T-cell (primary cell): ENCODE measurements around the gene ELAVL4. TPM values are rescaled to one million over a fixed set of nuclear protein-coding genes. Genes with fewer than 3 reads are reported as not detected.

Source experiments
- ATAC-seq, 4 experiments: fragments of 200-7000 bp in 3 of 4; fragments of 150-1000 bp in 1 of 4; cut with Tn5 transposase; replicated peaks in 1 of 4; 1 replicate in 3 of 4; 2 replicates in 1 of 4; pipeline ENCODE4 v1.10.0; 2021; ENCODE audit warnings: moderate library complexity in 3 of 4, mild to moderate bottlenecking in 2 of 4, moderate number of reproducible peaks in 1 of 4
- CTCF ChIA-PET, 2 donors: fragments of 300-600 bp; sonication (Branson Sonifier 250); formaldehyde crosslinking; loops; one replicate each; lab custom pipeline; 2022; ENCODE audit warnings: antibody characterized with exemption in 2 of 2; lab: Charles Lee
- POLR2A ChIA-PET, 2 donors: fragments of 300-600 bp; sonication (Branson Sonifier 250); formaldehyde crosslinking; loops; one replicate each; lab custom pipeline; 2022; ENCODE audit warnings: antibody characterized with exemption in 2 of 2; lab: Charles Lee
- DNase-seq, 35 experiments: peaks; one replicate each; pipeline versions ENCODE4 v3.0.0 to v3.0.0-alpha.2; 2013 to 2023
- H3K27ac ChIP-seq: one replicate; pipeline ENCODE4 v1.5.1; 2013; ENCODE audit warnings: low read length
- H3K27me3 ChIP-seq, 2 experiments: replicated peaks in 1 of 2; 1 replicate in 1 of 2; 2 replicates in 1 of 2; pipeline versions ENCODE4 v1.6.1 to v1.7.0; 2013; ENCODE audit warnings: low read length in 1 of 2, mixed read lengths in 1 of 2; ENCODE audit not compliant: control insufficient read depth in 2 of 2, insufficient read depth in 2 of 2; ENCODE audit errors: extremely low read depth in 1 of 2
- H3K36me3 ChIP-seq, 2 donors: 1 replicate in 1 of 2; 2 replicates in 1 of 2; pipeline versions ENCODE4 v1.6.1 to v1.7.0; 2013; ENCODE audit warnings: low read length in 1 of 2; ENCODE audit not compliant: control insufficient read depth in 2 of 2, insufficient read depth in 1 of 2; ENCODE audit errors: extremely low read depth in 1 of 2
- H3K4me1 ChIP-seq, 2 experiments: 1 replicate in 1 of 2; 2 replicates in 1 of 2; pipeline versions ENCODE4 v1.6.1 to v1.7.0; 2013; ENCODE audit warnings: low read length in 2 of 2, mixed read lengths in 1 of 2; ENCODE audit not compliant: insufficient read depth in 2 of 2, control insufficient read depth in 1 of 2; ENCODE audit errors: extremely low read depth in 1 of 2
- H3K4me3 ChIP-seq, 2 donors: 1 replicate in 1 of 2; 2 replicates in 1 of 2; pipeline versions ENCODE4 v1.5.1 to v1.7.0; 2013; ENCODE audit warnings: mild to moderate bottlenecking in 2 of 2, low read length in 1 of 2, moderate library complexity in 1 of 2; ENCODE audit not compliant: control insufficient read depth in 1 of 2; ENCODE audit errors: extremely low read depth in 1 of 2
- H3K9me3 ChIP-seq: 2 replicates; pipeline ENCODE4 v1.7.0; 2013
- H3K27ac Mint-ChIP-seq, 2 donors: one replicate each; pipeline ENCODE4 v1.8.0; 2020 to 2021; ENCODE audit warnings: mild to moderate bottlenecking in 2 of 2, mixed read lengths in 2 of 2
- H3K27me3 Mint-ChIP-seq, 2 donors: one replicate each; pipeline ENCODE4 v1.8.0; 2021 to 2022; ENCODE audit warnings: mixed read lengths in 2 of 2
- H3K36me3 Mint-ChIP-seq: one replicate; pipeline ENCODE4 v1.8.0; 2021; ENCODE audit warnings: mixed read lengths
- H3K4me1 Mint-ChIP-seq, 3 donors: one replicate each; pipeline ENCODE4 v1.8.0; 2020 to 2022; ENCODE audit warnings: mixed read lengths in 3 of 3, mild to moderate bottlenecking in 1 of 3
- H3K4me3 Mint-ChIP-seq, 3 donors: one replicate each; pipeline ENCODE4 v1.8.0; 2020 to 2022; ENCODE audit warnings: mild to moderate bottlenecking in 3 of 3, mixed read lengths in 3 of 3, moderate library complexity in 3 of 3
- H3K9me3 Mint-ChIP-seq, 3 donors: one replicate each; pipeline ENCODE4 v1.8.0; 2020 to 2022; ENCODE audit warnings: mixed read lengths in 3 of 3
- WGBS: methylation state at CpG from one replicate; pipeline ENCODE4 v1.1.5; 2013; ENCODE audit warnings: missing lambda C conversion rate; ENCODE audit not compliant: insufficient coverage; 5-methylcytosine and 5-hydroxymethylcytosine counted together
- total RNA-seq, 35 experiments: library from RNA in 6 of 35; stranded (reverse) in 6 of 35; fragments of 120-200 nt in 1 of 35; gene quantifications; one replicate each; pipeline versions ENCODE4 v1.2.1 to v1.2.4 and lab custom pipeline; 2013 to 2026

The ELAVL4 gene
- total RNA-seq, 5 donors from 2014 or later (not counting 1 experiment from before 2014, with no cell fraction given): not detected

GRCh38 chr1:50084389-50084788 is 24.3 kb upstream of the ELAVL4 start:
- Histone ChIP-seq H3K36me3 (no peaks in the 10 kb centered on the region), H3K9me3 (no peaks in the 10 kb centered on the region), H3K27me3 (no peaks in the 10 kb centered on the region), H3K4me3 (no peak overlapping the region), H3K27ac (no peak overlapping the region), H3K4me1 (no peaks in the 10 kb centered on the region)
- Mint-ChIP-seq H3K27me3 (peaks cover 0 to 16% of the 10 kb centered on the region in 2 donors), H3K36me3 (no peaks in the 10 kb centered on the region), H3K27ac (no peak overlapping the region), H3K4me1 (no peaks in the 10 kb centered on the region), H3K9me3 (no peaks in the 10 kb centered on the region), H3K4me3 (no peak overlapping the region)
- ChIA-PET CTCF (no interaction called here), POLR2A (no interaction called here)
- WGBS: no CpG with 5 or more reads among the region's 1 CpG
- DNase-seq (no peak), ATAC-seq (no peak)

GRCh38 chr1:50091068-50091467 is 17.7 kb upstream of the ELAVL4 start:
- Mint-ChIP-seq H3K27me3 (peaks cover 0 to 23% of the 10 kb centered on the region in 2 donors), H3K27ac (no peak overlapping the region), H3K9me3 (no peaks in the 10 kb centered on the region), H3K4me3 (no peak overlapping the region), H3K36me3 (no peaks in the 10 kb centered on the region), H3K4me1 (no peaks in the 10 kb centered on the region)
- DNase-seq: no peak
- 100% methylated on average over 3 of the region's 9 CpGs for WGBS
- H3K36me3 ChIP-seq: no peaks in the 10 kb centered on the region
- no peaks in the 10 kb centered on the region for H3K4me1 ChIP-seq
- POLR2A ChIA-PET: no interaction called here
- no peaks in the 10 kb centered on the region for H3K27me3 ChIP-seq
- CTCF ChIA-PET: no interaction called here
- H3K27ac ChIP-seq: no peak overlapping the region
- no peaks in the 10 kb centered on the region for H3K9me3 ChIP-seq
- ATAC-seq: no peak
- no peak overlapping the region for H3K4me3 ChIP-seq

GRCh38 chr1:50095716-50096115 is 13.0 kb upstream of the ELAVL4 start:
- ChIA-PET POLR2A (no interaction called here), CTCF (interaction anchor here in 1 of 2 donors (0.6 kb wide), 1 partner anchor 102 kb away, joined by 6 read pairs; no protein-coding TSS in a partner anchor)
- Histone ChIP-seq H3K4me1 (no peaks in the 10 kb centered on the region), H3K4me3 (no peak overlapping the region), H3K27me3 (no peaks in the 10 kb centered on the region), H3K36me3 (no peaks in the 10 kb centered on the region), H3K27ac (no peak overlapping the region), H3K9me3 (no peaks in the 10 kb centered on the region)
- no peak for ATAC-seq
- no CpG with 5 or more reads among the region's 3 CpGs for WGBS
- no peak for DNase-seq
- H3K36me3 Mint-ChIP-seq: no peaks in the 10 kb centered on the region
- no peak overlapping the region for H3K4me3 Mint-ChIP-seq
- no peaks in the 10 kb centered on the region for H3K9me3 Mint-ChIP-seq
- H3K27ac Mint-ChIP-seq: no peak overlapping the region
- H3K4me1 Mint-ChIP-seq: no peaks in the 10 kb centered on the region
- H3K27me3 Mint-ChIP-seq: peaks cover 6 to 14% of the 10 kb centered on the region in 2 donors

- no peak for ATAC-seq
- H3K36me3 ChIP-seq: no peaks in the 10 kb centered on the region
- no peak overlapping the region for H3K27ac Mint-ChIP-seq
- ChIA-PET CTCF (no interaction called here), POLR2A (no interaction called here)
- H3K4me1 ChIP-seq: no peaks in the 10 kb centered on the region
- H3K9me3 ChIP-seq: no peaks in the 10 kb centered on the region
- H3K4me3 ChIP-seq: no peak overlapping the region
- no peaks in the 10 kb centered on the region for H3K4me1 Mint-ChIP-seq
- H3K36me3 Mint-ChIP-seq: no peaks in the 10 kb centered on the region
- no CpG with 5 or more reads among the region's 2 CpGs for WGBS
- no peaks in the 10 kb centered on the region for H3K27me3 ChIP-seq
- no peak for DNase-seq
- no peaks in the 10 kb centered on the region for H3K9me3 Mint-ChIP-seq
- H3K27ac ChIP-seq: no peak overlapping the region
- H3K4me3 Mint-ChIP-seq: no peak overlapping the region
- peaks cover 7 to 8% of the 10 kb centered on the region in 2 donors for H3K27me3 Mint-ChIP-seq
These were observed 11.6 kb upstream of the ELAVL4 start for GRCh38 chr1:50097021-50097679.

GRCh38 chr1:50097791-50098190 is 10.9 kb upstream of the ELAVL4 start:
- Mint-ChIP-seq H3K36me3 (no peaks in the 10 kb centered on the region), H3K27me3 (peaks cover 7 to 8% of the 10 kb centered on the region in 2 donors)
- CTCF ChIA-PET: no interaction called here

GRCh38 chr1:50098591-50099021 is 10.1 kb upstream of the ELAVL4 start:
- DNase-seq (no peak), ATAC-seq (no peak)
- H3K4me1 Mint-ChIP-seq: no peaks in the 10 kb centered on the region
- H3K36me3 Mint-ChIP-seq: no peaks in the 10 kb centered on the region
- no peak overlapping the region for H3K4me3 ChIP-seq
- ChIA-PET CTCF (no interaction called here), POLR2A (no interaction called here)
- H3K27ac Mint-ChIP-seq: no peak overlapping the region
- no peaks in the 10 kb centered on the region for H3K9me3 ChIP-seq
- no peaks in the 10 kb centered on the region for H3K27me3 ChIP-seq
- no CpG with 5 or more reads among the region's 2 CpGs for WGBS
- H3K4me3 Mint-ChIP-seq: no peak overlapping the region
- no peak overlapping the region for H3K27ac ChIP-seq
- no peaks in the 10 kb centered on the region for H3K9me3 Mint-ChIP-seq
- H3K4me1 ChIP-seq: no peaks in the 10 kb centered on the region
- H3K27me3 Mint-ChIP-seq: peaks cover 7 to 8% of the 10 kb centered on the region in 2 donors
- no peaks in the 10 kb centered on the region for H3K36me3 ChIP-seq

More at GRCh38 chr1:50097791-50098190, 10.9 kb upstream of the ELAVL4 start:
- H3K9me3 ChIP-seq: no peaks in the 10 kb centered on the region
- no peak overlapping the region for H3K27ac ChIP-seq
- Mint-ChIP-seq H3K4me3 (no peak overlapping the region), H3K9me3 (no peaks in the 10 kb centered on the region), H3K27ac (no peak overlapping the region), H3K4me1 (no peaks in the 10 kb centered on the region)
- no peak overlapping the region for H3K4me3 ChIP-seq
- POLR2A ChIA-PET: no interaction called here
- no peaks in the 10 kb centered on the region for H3K4me1 ChIP-seq
- H3K36me3 ChIP-seq: no peaks in the 10 kb centered on the region
- DNase-seq (no peak), ATAC-seq (no peak)
- no peaks in the 10 kb centered on the region for H3K27me3 ChIP-seq
